ENCODE data around the gene SF3B5.
A peak's percentile ranks its signal among the peaks of the same experiment; 100 is the strongest.
"Not testable (repeated sequence)": the region's sequence is repeated elsewhere in the genome, so short reads cannot be mapped to it uniquely, and the experiment has no call there.

Gene SF3B5

DNA sequence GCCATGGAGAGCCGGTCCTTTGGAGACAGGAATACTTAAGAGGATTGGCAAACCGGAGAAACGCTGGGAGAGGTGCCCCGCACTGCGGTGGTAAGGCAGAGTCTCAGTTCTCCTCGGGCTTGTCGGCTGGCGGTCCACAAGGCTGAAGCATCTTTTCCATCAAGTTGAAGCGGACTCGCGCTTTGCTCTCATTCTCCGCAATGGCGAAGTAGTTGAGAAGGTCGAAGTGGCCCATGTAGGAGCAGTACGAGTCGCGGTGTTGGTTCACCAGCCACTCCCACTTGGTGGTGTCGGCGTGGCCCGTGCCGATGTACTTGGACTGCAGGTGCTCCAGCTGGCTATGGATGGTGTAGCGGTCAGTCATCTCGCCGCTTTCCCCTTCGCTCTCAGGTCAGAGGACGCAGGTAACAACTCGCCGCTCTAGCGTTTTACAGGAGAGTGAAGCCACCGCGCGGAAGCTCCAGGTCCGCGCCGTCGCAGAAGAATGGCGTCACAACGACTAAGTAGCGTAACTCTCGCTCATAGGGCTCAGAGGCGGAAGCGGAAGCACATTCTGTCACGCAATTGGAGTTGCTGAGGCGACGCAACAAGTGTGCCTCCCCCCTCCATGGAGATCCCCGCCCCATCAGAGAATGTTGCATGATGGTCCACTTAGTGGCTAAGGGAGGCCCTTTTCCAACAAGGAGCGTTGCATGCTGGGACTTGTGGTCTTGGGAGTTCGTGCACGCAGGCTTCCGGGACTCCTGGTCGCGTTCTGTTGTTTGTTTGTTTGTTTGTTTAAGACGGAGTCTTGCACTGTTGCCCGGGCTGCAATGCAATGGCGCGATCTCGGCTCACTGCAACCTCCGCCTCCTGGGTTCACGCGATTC, at the start of gene SF3B5:
Gene SF3B5, minus strand, starts transcription at position 440 of the 869 bp plus-strand sequence. Its CDS starts 76 bp downstream, at position 364.
- peak; percentile 92 for DNase-seq

DNA sequence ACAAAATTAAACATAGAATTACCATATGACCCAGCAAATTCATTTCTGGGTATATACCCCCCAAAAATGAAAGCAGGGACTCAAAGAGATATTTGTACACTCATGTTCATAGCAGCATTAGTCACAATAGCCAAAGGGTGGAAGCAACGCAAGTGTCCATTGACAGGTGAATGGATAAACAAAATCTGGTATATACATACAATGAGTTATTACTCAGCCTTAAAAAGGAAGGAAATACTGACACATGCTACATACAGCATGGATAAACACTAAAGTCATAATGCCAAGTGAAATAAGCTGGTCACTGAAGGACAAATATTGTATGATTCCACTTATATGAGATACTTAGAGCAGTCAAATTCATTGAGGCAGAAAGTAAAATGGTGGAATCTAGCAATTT, 49.6 kb upstream of the SF3B5 start:
- DNase-seq, result no peak

DNA sequence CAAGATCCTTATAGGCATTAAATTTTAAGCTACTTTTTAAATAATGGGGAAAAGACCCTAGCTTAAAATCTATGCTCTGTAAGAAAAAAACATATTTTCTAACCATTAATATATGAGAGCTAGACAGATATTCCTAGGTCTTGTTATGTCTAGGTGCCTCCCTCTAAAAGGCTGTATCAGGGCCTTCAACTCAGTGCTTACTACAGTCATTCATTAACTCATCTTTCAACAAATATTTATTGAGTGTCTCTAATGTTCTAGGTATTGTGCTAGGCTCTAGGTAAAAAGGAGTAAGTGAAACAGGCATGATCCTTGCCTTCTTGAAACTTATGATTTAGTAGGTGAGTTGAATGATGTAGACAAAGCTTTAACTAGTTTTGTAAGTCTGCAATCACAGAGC, 48.5 kb upstream of the SF3B5 start:
- DNase-seq, result no peak

DNA sequence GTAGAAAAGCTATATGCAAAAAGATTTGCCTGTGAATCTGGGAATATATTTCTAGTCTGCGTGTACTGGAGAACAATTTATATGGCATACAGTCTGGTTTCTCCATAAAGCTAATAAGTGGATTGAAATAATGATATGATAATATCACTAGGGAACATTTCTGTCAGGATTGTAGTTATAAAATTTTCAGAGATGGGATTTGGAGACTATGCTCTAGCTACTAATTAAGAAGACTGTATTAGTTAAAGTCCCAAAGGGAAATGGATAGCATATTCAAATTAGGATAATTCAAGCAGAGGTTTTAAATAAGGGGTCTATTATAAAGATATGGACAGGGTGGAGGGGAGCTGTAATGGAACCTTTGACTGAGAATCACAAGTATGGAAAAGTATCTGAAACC, 47.7 kb upstream of the SF3B5 start:
- no peak for DNase-seq

DNA sequence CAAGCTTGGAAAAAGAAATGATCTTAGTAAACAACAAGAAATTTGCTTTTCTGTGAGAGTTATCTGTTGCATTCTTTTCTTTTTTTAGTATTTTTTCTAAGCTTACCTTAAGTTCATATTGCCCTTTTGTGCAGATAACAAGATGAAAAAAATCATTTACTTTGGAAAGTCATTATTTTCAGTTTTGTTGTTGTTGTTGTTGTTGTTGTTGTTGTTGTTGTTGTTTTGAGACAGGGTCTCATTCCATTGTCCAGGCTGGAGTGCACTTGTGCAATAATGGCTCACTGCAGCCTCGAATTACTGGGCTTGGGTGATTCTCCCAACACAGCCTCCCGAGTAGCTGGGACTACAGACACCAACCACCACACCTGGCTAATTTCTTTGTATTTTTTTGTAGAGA, 46.1 kb upstream of the SF3B5 start:
- no peak for DNase-seq

DNA sequence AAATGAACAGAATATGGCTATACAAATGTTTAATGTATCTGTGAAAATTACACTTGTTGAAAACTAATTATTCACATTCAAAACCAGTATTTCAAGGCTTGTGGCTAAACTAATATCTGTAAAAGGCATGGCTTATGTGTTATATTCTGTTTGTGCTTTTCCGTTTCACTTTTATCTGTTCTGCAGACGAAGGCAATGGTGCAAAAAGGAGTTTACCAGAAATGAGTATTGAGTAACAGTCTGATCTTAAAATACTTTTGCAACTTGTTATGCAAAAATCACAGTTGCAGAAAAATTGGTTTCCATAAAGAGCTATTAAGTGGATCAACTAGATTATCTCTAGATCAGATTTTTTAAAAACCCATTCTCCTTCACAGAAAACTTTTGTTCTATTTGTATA, 45.5 kb upstream of the SF3B5 start:
- no peak for DNase-seq

DNA sequence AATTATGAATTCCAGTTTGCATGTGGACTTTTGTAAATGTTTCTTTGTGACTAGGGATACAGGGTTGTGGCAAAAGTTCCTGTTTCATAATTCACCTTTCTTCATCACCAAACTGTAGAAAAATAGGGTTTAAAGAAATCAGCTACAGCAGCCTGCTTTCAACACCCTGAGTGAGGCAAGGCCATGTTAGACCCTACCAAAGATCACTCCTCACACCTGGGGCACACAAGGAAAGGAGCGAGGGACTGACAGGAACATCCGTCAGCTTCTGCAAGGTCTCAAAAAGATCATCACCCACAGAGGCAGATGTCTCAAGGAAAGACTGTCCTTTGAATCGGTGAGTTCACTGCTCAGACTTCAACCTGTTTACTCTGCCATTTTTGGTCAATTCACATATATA, 44.4 kb upstream of the SF3B5 start:
- no peak for DNase-seq

DNA sequence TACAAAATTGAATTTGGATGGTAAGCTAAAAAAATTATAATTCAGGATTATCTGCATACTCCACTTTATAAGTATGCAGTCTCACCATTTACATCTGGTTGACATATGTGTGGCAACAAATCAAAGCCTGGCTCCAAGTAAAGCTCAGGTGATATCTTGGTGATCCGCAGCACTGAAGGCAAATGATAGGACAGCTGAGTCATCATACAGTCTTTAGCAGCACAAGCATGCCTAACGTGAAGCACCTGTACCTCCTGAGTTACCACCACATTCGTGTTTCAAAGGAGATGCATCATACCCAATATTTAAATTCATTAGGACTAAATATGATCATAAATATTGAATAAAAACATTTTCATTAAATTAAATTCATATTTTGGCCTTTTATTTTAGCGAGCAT, 43.2 kb upstream of the SF3B5 start:
- no peak for DNase-seq

DNA sequence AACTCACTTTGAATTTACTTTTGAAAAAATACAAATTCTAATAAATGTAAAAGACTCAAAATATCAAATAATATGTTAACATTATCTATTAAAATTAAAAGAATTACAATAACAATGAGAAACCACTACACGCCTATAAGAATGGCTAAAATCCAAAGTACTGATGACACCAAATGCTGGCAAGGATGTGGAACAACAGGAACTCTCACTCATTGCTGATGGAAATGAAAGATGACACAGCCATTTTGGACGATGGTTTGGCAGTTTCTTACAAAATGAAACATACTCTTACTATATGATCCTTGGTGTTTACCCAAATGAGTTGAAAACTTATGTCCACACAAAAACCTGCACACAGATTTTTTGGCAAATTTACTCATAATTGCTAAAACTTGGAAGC, 39.4 kb upstream of the SF3B5 start:
- no peak for DNase-seq

DNA sequence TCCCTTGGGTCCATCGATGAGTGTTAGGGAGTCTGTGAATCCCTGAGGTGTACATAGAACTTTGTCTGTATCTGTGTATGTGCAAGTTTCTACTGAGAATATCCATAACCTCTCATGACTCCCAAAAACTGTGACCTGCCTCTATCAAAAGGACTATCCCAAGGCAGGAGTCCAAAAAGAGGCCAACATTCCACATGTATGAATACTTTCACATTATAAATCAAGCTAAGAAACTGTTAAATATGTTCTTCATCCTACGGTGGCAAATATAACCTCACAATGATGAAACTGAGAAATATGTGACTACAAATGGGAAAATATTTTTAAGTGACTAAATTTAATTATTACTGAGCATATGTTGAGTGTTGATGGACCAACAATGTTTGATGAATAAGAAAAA, 38.8 kb upstream of the SF3B5 start:
- no peak for DNase-seq

DNA sequence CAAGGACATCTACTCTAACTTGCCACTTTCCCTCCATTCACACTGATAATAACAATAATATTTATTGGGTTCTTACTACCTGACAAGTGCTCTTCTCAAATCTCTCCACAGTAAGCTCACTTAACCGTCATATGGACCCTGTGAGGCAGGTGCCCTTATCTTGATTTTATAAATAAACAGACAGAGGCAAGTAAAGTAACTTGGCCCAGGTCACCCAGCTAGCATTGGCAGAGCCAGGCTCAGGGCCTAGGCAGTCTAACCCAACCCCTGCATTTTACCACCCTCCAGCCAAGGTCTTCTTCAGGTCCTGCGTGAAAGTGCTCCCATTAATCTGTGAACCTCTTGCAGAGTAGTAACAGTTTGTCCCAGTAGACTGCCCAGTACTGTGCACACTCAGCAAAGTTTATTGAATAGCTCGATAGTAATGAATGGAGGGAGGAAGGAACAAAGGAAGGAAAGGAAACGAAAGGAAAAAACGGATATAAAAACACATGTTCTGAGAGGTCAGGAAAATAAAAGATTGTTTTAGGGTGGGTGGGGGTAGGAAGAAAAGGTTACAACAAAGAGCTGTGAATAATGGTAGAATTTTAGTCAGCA, 38.0 kb upstream of the SF3B5 start:
- no peak for DNase-seq

DNA sequence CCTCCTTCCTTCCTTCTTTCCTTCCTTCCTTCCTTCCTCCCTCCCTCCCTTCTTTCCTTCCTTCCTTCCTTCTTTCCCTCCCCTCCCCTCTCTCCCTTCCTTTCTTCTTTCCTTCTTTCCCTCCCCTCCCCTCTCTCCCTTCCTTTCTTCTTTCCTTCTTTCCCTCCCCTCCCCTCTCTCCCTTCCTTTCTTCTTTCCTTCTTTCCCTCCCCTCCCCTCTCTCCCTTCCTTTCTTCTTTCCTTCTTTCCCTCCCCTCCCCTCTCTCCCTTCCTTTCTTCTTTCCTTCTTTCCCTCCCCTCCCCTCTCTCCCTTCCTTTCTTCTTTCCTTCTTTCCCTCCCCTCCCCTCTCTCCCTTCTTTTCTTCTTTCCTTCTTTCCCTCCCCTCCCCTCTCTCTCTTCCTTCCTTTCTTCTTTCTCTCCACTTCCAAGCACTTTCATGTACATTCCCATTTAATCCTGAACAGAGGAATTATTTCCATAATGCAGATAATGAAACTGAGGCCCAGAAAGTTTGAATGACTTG, 36.9 kb upstream of the SF3B5 start:
- DNase-seq, result not testable (repeated sequence)

DNA sequence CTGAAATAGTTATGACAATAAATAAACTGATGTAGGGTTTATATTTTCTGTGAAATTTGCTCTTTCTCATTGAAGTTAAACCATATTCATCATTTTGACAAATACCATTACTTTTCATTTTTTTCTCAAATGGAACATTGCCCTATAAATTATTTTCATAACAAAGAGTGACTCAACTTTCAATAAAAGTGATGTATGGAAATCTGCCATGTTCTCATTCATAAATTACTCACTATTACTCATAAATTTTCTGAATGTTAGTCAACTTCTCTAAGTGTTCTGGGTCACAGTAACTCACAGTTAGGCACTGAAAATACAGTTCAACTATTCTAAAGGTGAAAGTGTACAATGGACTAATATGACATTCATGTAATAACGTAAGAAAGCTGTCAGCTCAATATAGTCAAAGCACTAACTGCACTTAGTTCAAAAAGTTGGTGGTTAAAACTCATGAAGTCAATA, 35.9 kb upstream of the SF3B5 start:
- DNase-seq, result no peak

DNA sequence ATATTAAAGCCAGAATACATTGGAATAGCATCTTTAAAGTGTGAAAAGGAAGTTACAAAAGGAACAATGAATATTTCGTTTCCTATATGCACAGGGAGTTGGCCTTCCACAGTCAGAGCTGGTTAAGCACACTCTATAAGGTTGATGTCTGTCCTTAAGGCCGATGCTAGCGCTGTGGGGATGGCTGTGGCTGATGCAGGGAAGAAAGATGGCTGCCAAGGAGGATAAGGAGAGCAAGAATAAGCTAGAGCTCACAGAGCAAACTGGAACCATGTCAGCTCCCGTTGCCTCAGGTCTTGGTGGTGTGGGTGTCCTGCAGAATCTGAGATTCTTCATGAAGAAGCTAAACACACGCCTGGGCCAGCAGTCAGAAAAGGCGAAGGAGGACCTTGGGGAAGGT, 34.1 kb upstream of the SF3B5 start:
- no peak for DNase-seq

DNA sequence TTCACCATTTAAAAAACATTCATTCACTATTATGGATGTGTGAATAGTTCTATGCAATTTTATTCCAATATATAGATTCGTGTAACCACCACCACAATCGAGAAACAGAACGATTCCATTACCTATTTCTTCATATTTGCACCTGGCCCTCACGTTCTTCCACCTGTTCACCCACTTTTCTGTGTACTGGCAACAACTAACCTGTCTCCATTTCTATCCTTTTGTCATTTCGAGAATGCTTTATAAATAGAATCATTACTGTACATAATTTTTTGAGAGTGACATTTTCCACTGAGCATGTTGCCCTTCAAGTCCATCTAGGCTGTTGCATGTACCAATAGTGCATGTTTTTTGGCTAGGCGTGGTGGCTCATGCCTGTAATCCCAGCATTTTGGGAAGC, 31.7 kb upstream of the SF3B5 start:
- DNase-seq, result no peak

DNA sequence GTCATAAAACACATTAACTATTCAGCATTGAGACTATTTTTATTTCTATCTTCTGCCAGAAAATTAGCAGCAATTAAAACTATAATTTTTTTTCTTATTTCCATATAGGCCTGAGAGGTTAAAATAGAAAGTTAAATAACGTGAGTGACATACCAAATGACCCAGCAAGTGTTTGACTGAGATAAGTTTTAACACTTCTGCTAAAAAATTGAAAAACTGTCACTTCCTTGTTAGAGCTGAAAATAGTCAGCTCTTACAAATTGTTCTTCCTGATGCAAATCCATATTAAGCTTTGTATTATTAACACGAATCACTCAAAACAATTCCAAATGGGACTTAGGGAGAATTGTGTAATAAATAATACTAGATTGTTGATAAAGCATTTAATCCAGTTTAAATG, 28.5 kb upstream of the SF3B5 start:
- DNase-seq, result no peak

DNA sequence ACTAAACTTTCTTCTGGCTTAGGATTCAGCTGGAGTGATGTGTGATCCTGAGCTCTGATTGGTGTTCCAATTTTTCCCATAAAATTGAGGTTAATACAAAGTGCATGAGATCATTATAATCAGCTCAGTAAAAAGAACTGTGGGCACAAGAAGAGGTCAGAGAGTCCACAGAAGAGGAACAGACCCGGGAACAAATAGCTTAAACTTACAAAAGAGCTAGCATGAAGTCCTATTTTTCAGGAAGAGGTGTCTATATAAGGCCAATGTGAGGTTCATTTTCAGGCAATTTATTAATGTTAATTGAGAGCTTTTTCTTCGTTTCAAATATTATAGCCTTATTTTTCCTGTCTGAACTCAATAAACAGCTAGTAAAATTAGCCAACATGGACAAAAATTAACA, 28.0 kb upstream of the SF3B5 start:
- no peak for DNase-seq

DNA sequence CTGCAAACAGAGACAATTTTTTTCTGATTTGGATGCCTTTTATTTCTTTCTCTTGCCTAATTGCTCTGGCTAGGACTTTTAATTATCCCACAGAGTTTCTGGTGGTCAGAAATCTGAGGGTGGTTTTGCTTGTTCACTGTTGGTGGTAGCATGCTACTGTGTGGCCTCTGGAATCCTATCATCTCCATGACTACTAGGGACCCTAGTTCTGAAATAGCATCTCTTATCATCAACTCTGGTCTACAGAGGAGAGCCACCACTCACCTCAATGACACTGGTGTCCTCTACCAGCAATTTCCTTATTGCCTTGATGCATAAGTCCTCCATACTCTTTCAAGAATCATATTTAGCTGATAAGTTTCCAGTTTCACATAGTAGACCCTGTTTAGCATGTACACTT, 27.5 kb upstream of the SF3B5 start:
- DNase-seq, result no peak

DNA sequence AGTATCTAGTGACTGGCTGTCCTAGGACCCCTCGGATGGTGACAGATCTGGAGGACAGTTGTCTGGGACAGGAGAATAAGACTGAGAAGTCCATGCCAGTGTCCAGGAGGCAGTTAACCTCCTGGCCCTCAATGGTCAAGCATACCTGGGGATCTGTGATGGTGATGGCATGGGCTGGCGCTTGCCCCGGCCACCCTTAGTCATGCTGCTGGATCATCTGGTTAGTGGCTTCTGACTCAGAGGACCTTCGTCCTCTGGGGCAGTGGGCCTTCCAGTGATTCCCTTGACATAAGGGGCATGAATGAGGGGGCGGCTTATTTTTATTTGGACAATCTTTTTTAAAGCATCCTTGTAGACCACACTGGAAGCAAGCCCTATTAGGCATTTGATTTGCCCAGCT, 24.0 kb upstream of the SF3B5 start:
- no peak for DNase-seq

DNA sequence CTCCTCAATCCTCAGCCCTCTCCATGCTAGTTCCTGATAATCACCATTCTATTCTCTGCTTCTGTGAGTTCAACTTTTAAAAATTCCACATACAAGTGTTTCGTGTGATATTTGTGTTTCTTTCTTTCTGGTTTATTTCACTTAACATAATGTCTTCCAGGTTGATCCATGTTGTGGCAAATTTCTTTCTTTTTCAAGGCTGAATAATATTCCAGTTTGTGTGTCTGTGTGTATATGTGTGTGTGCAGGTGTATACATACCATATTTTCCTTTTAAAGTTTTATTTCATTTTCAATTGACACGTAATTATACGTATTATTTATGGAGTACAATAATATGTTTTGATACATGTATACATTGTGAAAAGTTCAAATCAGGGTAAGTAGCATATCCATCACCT, 19.8 kb upstream of the SF3B5 start:
- DNase-seq, result no peak

DNA sequence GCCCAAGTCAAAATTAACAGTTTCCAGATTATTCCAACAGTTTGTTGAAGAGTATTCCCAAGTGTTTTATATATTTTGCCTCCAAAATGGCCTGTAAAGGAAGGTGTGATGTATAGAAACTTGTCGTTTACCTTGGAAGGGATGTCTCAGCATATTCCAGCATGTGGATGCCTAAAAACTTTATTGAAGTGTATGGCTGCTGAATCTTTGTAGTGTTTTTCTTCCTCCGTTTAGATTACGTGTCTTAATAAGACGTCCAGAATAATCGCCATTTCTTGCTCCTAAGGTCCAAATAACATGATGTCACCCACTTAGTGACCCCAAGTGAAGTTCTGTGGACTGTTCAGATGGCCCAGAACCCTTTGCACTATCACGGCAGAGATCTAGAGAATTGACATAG, 18.0 kb upstream of the SF3B5 start:
- no peak for DNase-seq

DNA sequence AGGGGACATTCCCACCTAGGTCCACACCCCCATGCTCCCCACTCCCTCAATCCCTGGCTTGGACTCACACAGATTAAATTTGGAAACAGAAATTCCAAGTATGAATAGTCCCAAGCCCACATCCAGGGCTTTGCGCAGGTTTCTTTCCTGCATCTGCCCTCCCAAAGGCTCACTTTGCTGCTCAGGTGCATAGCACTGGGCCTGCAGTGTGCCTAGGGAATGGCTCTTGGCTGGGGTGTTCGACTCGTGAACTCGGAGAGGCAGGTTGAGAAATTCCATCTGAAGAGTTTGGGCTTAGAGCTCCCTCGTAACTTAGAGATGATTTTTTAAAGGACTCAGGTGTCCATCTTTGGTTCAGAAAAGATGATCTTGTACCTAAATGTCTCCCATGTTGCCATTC, 14.8 kb upstream of the SF3B5 start:
- no peak for DNase-seq

DNA sequence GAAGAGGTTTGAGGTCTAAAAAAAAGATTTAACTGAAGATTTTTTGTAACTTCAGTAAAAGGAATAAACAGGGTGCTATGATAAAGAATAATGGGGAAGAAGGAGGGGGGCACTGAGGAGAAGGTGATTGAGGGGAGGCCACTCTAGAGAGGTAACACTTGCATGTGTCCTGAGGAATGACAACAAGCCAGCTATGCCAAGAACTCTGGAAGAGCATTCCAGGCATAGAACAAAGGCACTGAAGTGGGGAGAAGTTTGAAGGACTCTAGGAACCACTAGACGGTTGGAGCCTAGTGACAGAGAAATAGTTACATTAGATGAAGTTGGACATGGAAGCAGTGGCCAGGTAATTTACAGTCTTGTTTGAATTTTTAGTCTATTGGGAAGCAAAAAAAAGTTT, 10.8 kb upstream of the SF3B5 start:
- no peak for DNase-seq

DNA sequence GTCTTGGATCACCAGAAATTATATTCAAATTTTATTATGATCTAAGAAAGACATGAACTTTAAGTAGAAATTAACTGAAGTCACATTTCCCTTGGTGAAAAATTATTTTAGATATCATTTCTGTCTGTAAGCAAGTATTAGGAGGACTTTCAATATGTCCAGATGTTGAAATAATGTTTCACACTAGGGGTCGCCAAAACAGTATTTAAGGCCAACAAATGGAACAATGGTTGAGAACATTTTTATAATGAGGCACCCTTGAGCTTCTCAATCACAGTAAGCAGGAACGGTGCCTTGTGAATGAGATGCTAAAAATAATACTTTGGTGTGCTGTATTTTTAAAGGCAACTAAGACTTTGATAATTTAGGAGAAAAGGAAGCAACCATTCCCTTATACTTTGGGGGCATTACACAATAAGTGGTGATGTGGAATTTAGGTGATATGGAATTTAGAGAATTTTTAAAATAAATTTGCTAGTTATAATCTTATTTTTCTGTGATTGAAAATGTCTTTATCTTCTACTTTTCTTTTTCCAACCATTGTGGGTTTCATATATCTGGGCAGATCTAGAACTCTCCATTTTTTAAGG, 9.6 kb upstream of the SF3B5 start:
- DNase-seq, result peak; percentile 23

All from NCI-H2081 treated with DMSO at 0.1 percent for 48 hours (cell line).